Measurements from ENCODE around the gene CAMSAP3.

Gene CAMSAP3

DNA sequence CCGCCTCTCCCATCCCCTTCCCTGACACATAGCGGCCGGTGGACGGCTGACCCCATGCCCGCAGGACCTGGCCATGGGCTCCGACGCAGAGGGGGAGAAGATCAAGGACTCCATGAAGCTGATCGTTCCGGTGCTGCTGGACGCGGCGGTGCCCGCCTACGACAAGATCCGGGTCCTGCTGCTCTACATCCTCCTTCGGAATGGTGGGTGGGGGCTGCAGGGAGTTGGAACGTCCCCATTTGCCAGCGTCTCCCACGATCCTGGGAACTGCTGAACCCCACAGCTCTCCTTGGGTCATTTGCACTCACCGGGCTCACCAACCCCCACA is 48.9 kb downstream of the CAMSAP3 start:
- H3K4me3 ChIP-seq (ENCODE audit: low read depth, low read length) = no peak overlapping the region
- DNase-seq (ENCODE audit: low read depth) = no peak
- TF ChIP-seq, protein P1, sequence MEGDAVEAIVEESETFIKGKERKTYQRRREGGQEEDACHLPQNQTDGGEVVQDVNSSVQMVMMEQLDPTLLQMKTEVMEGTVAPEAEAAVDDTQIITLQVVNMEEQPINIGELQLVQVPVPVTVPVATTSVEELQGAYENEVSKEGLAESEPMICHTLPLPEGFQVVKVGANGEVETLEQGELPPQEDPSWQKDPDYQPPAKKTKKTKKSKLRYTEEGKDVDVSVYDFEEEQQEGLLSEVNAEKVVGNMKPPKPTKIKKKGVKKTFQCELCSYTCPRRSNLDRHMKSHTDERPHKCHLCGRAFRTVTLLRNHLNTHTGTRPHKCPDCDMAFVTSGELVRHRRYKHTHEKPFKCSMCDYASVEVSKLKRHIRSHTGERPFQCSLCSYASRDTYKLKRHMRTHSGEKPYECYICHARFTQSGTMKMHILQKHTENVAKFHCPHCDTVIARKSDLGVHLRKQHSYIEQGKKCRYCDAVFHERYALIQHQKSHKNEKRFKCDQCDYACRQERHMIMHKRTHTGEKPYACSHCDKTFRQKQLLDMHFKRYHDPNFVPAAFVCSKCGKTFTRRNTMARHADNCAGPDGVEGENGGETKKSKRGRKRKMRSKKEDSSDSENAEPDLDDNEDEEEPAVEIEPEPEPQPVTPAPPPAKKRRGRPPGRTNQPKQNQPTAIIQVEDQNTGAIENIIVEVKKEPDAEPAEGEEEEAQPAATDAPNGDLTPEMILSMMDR (IDR thresholded peaks at IDR 0.05; ENCODE audit: low read depth, low read length, missing control alignments) = no peak

GRCh38 chr19:7645163-7645562 is 49.5 kb downstream of the CAMSAP3 start:
- TF ChIP-seq, protein P1 (IDR thresholded peaks at IDR 0.05; ENCODE audit: low read depth, low read length, missing control alignments) = no peak
- no peak overlapping the region for H3K4me3 ChIP-seq (ENCODE audit: low read depth, low read length)
- DNase-seq (ENCODE audit: low read depth) = no peak

- H3K4me3 ChIP-seq (ENCODE audit: low read depth, low read length) = no peak overlapping the region
- no peak for DNase-seq (ENCODE audit: low read depth)
- TF ChIP-seq, protein P1 (IDR thresholded peaks at IDR 0.05; ENCODE audit: low read depth, low read length, missing control alignments) = no peak
These were observed 50.2 kb downstream of the CAMSAP3 start for GRCh38 chr19:7645656-7646425.

DNA sequence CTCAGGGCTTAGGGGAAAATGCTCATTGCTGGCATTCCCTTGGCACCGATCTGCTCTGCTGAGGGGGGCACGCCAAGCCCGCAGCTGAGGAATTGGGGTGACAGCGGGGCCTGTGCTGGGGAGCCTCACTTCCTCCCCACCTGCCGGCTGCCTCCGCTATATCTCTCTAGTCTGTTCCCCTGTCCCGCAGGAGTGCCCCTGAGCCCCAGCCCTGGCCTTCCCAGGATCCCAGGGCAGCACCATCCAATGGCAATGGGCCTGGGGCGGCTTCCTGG is 50.7 kb downstream of the CAMSAP3 start:
- no peak overlapping the region for H3K4me3 ChIP-seq (ENCODE audit: low read depth, low read length)
- DNase-seq (ENCODE audit: low read depth) = no peak
- TF ChIP-seq, protein P1 (IDR thresholded peaks at IDR 0.05; ENCODE audit: low read depth, low read length, missing control alignments) = no peak

- TF ChIP-seq, protein P1 (IDR thresholded peaks at IDR 0.05; ENCODE audit: low read depth, low read length, missing control alignments) = no peak
- no peak for DNase-seq (ENCODE audit: low read depth)
- no peak overlapping the region for H3K4me3 ChIP-seq (ENCODE audit: low read depth, low read length)
These were observed 51.5 kb downstream of the CAMSAP3 start for GRCh38 chr19:7647156-7647555.

- H3K4me3 ChIP-seq (ENCODE audit: low read depth, low read length) = no peak overlapping the region
- DNase-seq (ENCODE audit: low read depth) = no peak
- TF ChIP-seq, protein P1 (IDR thresholded peaks at IDR 0.05; ENCODE audit: low read depth, low read length, missing control alignments) = no peak
These were observed 52.8 kb downstream of the CAMSAP3 start for GRCh38 chr19:7648265-7649014.

DNA sequence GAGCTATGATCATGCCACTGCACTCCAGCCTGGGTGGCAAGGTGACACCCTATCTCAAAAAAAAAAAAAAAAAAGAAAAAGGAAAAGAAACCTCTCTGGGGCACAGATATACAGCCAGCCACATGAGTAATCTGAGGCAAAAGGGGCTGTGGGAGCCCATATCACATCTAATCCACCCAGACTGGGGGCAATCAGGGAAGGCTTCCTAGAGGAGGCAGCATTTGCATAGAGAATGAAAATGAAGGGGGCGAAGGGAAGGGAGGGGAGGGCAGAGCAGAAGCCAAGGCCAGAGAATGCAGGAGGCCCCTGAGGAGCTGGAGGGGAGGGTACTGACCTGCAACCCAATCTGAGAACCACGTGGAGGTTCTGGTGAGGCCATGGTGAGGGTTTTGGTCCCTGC is 54.5 kb downstream of the CAMSAP3 start:
- no peak for DNase-seq (ENCODE audit: low read depth)
- TF ChIP-seq, protein P1 (IDR thresholded peaks at IDR 0.05; ENCODE audit: low read depth, low read length, missing control alignments) = no peak
- no peak overlapping the region for H3K4me3 ChIP-seq (ENCODE audit: low read depth, low read length)

Measured in GM12864 (cell line).